Natural killer cell (primary cell): Measurements from ENCODE around the gene MXD4. TPM values are rescaled to one million over a fixed set of nuclear protein-coding genes. Genes with fewer than 3 reads are reported as not detected.
"Not testable (repeated sequence)": the region's sequence is repeated elsewhere in the genome, so short reads cannot be mapped to it uniquely, and the experiment has no call there.

ENCODE experiments used
- ATAC-seq, 3 donors: fragments of 150-1000 bp in 2 of 3; fragments of 200-7000 bp in 1 of 3; cut with Tn5 transposase; 1 replicate in 1 of 3; 2 replicates in 2 of 3; pipeline ENCODE4 v1.10.0; 2021; ENCODE audit warnings: mild to moderate bottlenecking in 2 of 3, moderate library complexity in 2 of 3
- DNase-seq, 2 donors: peaks; one replicate each; pipeline versions ENCODE4 v3.0.0 to v3.0.0-alpha.2; 2013 to 2021; ENCODE audit warnings: mixed read lengths in 1 of 2
- H3K27ac ChIP-seq: one replicate; pipeline ENCODE4 v1.5.1; 2013; ENCODE audit warnings: mild to moderate bottlenecking, low read length
- H3K27me3 ChIP-seq: one replicate; pipeline ENCODE4 v1.6.1; 2013; ENCODE audit warnings: low read length; ENCODE audit not compliant: control insufficient read depth, insufficient read depth
- H3K36me3 ChIP-seq: one replicate; pipeline ENCODE4 v1.6.1; 2013; ENCODE audit warnings: low read length; ENCODE audit not compliant: control insufficient read depth, insufficient read depth
- H3K4me1 ChIP-seq: one replicate; pipeline ENCODE4 v1.6.1; 2013; ENCODE audit warnings: low read length; ENCODE audit not compliant: control insufficient read depth, insufficient read depth
- H3K4me3 ChIP-seq: one replicate; pipeline ENCODE4 v1.5.1; 2013; ENCODE audit warnings: low read length
- H3K9me3 ChIP-seq: one replicate; pipeline ENCODE4 v1.6.1; 2013; ENCODE audit warnings: low read length; ENCODE audit not compliant: control insufficient read depth, insufficient read depth
- H3K27ac Mint-ChIP-seq, 2 donors: one replicate each; pipeline ENCODE4 v1.8.0; 2022; ENCODE audit warnings: mild to moderate bottlenecking in 2 of 2, mixed read lengths in 2 of 2, moderate library complexity in 1 of 2
- H3K27me3 Mint-ChIP-seq, 2 donors: one replicate each; pipeline ENCODE4 v1.8.0; 2022; ENCODE audit warnings: low read depth in 2 of 2, mixed read lengths in 2 of 2
- H3K36me3 Mint-ChIP-seq: one replicate; pipeline ENCODE4 v1.8.0; 2022; ENCODE audit warnings: mixed read lengths
- H3K4me1 Mint-ChIP-seq, 2 donors: one replicate each; pipeline ENCODE4 v1.8.0; 2022; ENCODE audit warnings: mixed read lengths in 2 of 2
- H3K4me3 Mint-ChIP-seq: one replicate; pipeline ENCODE4 v1.8.0; 2022; ENCODE audit warnings: mild to moderate bottlenecking, moderate library complexity, mixed read lengths
- H3K9me3 Mint-ChIP-seq, 2 donors: one replicate each; pipeline ENCODE4 v1.8.0; 2022; ENCODE audit warnings: mixed read lengths in 2 of 2
- CTCF ChIP-seq: fragments of 200-600 bp; IDR thresholded peaks from one replicate; pipeline ENCODE4 v1.8.0; 2022; ENCODE audit warnings: antibody characterized with exemption
- WGBS: methylation state at CpG from one replicate; pipeline ENCODE4 v1.1.7; 2013; ENCODE audit warnings: missing lambda C conversion rate; ENCODE audit not compliant: insufficient coverage; 5-methylcytosine and 5-hydroxymethylcytosine counted together
- intact Hi-C: fragments of 100-400 bp; cut with micrococcal nuclease; formaldehyde crosslinking; loops from one replicate; pipeline ENCODE4 v1.14.2; 2022
- total RNA-seq, 4 donors: library from RNA; stranded (reverse); fragments of 120-200 nt in 1 of 4; gene quantifications; one replicate each; pipeline versions ENCODE4 v1.2.3 to v1.2.4, GENCODE V29; 2013 to 2022

The MXD4 gene
- total RNA-seq, 3 donors from 2014 or later (not counting 1 experiment from before 2014, with no cell fraction given): 141 to 172 (median 166) TPM

DNA sequence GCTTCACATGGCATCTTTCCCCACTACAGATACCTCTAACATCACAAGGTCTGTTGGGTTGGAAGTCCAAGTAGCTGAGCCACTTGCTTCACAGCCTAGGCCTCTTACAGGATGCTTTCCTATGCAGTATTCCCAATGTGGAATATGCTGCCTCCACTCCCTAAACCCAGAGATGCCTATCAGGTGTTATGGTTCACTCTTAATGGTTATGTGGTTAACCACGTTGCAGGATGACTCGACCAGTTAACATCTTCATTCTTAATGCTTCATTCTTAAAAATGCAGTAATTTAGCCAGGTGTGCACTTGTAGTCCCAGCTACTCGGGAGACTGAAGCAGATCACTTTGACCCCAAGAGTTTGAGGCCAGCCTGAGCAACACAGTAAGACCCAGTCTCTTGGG is 44.2 kb downstream of the MXD4 start:
- no peaks in the 10 kb centered on the region for H3K9me3 ChIP-seq
- H3K4me1 ChIP-seq: no peaks in the 10 kb centered on the region
- intact Hi-C loops: no loop called here
- WGBS: 23% methylated on average over 3 of the region's 3 CpGs
- DNase-seq (no peak), ATAC-seq (no peak)
- Mint-ChIP-seq H3K27me3 (no peaks in the 10 kb centered on the region), H3K36me3 (no peaks in the 10 kb centered on the region), H3K27ac (no peak overlapping the region), H3K4me1 (peaks cover 7 to 8% of the 10 kb centered on the region in 2 donors), H3K4me3 (no peak overlapping the region), H3K9me3 (no peaks in the 10 kb centered on the region)
- H3K36me3 ChIP-seq: no peaks in the 10 kb centered on the region
- H3K27ac ChIP-seq: no peak overlapping the region
- H3K27me3 ChIP-seq: no peaks in the 10 kb centered on the region
- no peak overlapping the region for H3K4me3 ChIP-seq
- no peak for TF ChIP-seq CTCF

DNA sequence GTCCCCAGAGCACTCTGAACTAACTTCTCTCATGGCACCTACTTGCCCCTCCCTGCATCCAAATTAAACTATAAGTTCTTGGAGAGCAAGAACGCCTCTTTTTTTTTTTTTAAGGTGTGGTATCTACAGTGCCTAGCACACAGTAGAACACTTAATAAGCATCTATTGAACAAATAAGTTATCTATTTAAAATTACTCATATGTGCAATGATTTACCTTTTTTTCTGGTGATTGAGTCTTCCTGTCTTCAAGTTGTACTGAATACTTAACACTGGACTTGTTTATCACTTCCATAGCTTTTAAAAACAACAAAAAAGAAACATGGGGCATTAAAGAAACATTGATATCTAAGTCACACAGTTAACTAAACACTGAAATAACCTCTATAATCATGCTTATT is 49.1 kb downstream of the MXD4 start:
- Histone ChIP-seq H3K4me1 (no peaks in the 10 kb centered on the region), H3K27me3 (no peaks in the 10 kb centered on the region), H3K27ac (no peak overlapping the region), H3K9me3 (no peaks in the 10 kb centered on the region), H3K36me3 (no peaks in the 10 kb centered on the region), H3K4me3 (no peak overlapping the region)
- DNase-seq: no peak
- no peaks in the 10 kb centered on the region for H3K36me3 Mint-ChIP-seq
- H3K4me1 Mint-ChIP-seq: no peaks in the 10 kb centered on the region
- no peaks in the 10 kb centered on the region for H3K27me3 Mint-ChIP-seq
- 80% methylated on average over 1 of the region's 1 CpG for WGBS
- H3K9me3 Mint-ChIP-seq: no peaks in the 10 kb centered on the region
- intact Hi-C loops: no loop called here
- ATAC-seq: no peak
- no peak overlapping the region for H3K4me3 Mint-ChIP-seq
- H3K27ac Mint-ChIP-seq: no peak overlapping the region
- no peak for TF ChIP-seq CTCF

GRCh38 chr4:2202789-2203188 is 59.1 kb downstream of the MXD4 start:
- H3K27ac ChIP-seq, H3K36me3 ChIP-seq, ATAC-seq, intact Hi-C loops, H3K4me1 Mint-ChIP-seq, H3K27me3 Mint-ChIP-seq, H3K27ac Mint-ChIP-seq, H3K4me3 ChIP-seq, H3K36me3 Mint-ChIP-seq, H3K9me3 ChIP-seq, H3K4me3 Mint-ChIP-seq, H3K4me1 ChIP-seq, H3K9me3 Mint-ChIP-seq, DNase-seq, H3K27me3 ChIP-seq: not testable (repeated sequence)
- WGBS: 100% methylated on average over 1 of the region's 1 CpG

Other genes starting within 250 kb of the MXD4 start
- gene NAT8L, start 202.8 kb downstream of the MXD4 start, total RNA-seq: not detected
- 10 to 100 TPM; 38.0 to 50.3 (median 49.4) TPM for gene HAUS3, start 20.0 kb downstream of the MXD4 start, total RNA-seq
- 1 to 10 TPM; 2.6 to 6.9 (median 3.3) TPM for gene POLN, start 20.0 kb downstream of the MXD4 start, total RNA-seq
- gene ZFYVE28, start 156.5 kb upstream of the MXD4 start, total RNA-seq: 100 to 1,000 TPM in 2 of 3 donors, 10 to 100 TPM in 1; 85.4 to 107 (median 104) TPM
- not detected for gene CFAP99, start 156.8 kb upstream of the MXD4 start, total RNA-seq
- gene RNF4, start 207.0 kb upstream of the MXD4 start, total RNA-seq: 100 to 1,000 TPM; 103 to 130 (median 123) TPM